Measurements from ENCODE around the gene DLG2.
"Not testable (repeated sequence)": the region's sequence is repeated elsewhere in the genome, so short reads cannot be mapped to it uniquely, and the experiment has no call there.

DLG2 gene

DNA sequence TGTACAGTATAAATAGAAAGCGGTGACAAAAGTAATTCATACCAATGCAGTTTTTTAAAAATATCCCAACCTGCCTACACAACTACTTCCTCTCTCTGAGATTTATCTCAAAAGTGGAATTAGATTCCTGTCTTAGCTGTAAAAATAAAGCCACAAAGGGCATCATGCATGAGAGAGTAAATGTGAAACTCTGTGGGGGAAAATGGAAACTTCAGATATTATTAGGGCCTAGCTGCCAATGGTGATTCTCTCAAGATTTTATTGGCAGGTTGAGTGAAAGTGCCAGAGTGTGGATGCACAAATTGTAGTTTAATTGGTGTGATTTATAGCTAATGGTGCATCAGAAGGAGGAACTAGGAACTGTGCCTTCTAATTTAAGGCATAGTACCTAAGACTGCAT lies 1984.0 kb downstream of the DLG2 start:
- no peak for DNase-seq

DNA sequence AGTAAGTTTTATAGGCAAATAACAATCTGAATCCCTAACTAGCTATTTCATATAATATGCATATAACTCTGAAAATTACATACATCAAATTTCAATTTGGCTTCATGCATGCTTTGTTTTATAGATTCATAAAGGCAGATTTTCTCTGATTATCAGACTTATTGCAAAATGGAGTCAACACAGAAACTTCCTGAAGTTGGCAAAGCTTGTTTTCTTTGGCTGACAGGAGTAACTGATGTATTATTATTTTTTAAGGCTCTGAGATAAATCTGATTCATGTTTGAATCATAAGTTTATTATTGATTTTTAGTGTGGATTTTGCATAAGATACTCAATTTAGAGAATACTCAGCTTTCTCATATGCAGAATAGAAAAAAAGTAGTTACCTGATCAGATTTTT lies 1984.6 kb downstream of the DLG2 start:
- no peak for DNase-seq

DNA sequence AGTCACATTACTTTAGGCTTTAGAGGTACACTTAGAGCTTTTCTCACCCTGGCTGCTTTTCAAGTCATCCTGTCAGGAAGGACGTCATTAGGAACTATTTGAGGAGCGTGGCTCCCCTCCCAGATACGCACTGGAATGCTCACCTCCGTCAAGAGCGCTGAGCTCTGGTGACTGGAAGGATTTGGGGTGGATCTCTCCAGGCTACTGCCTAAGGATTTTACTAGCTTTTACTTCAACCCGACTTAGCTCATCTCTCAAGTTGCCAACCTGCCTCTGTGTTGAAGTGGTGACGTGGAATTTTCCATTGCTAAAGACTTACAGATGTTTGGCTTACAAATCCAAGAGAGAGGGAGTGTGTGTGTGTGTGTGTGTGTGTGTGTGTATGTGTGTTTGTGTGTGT lies 1985.6 kb downstream of the DLG2 start:
- DNase-seq: no peak

DNA sequence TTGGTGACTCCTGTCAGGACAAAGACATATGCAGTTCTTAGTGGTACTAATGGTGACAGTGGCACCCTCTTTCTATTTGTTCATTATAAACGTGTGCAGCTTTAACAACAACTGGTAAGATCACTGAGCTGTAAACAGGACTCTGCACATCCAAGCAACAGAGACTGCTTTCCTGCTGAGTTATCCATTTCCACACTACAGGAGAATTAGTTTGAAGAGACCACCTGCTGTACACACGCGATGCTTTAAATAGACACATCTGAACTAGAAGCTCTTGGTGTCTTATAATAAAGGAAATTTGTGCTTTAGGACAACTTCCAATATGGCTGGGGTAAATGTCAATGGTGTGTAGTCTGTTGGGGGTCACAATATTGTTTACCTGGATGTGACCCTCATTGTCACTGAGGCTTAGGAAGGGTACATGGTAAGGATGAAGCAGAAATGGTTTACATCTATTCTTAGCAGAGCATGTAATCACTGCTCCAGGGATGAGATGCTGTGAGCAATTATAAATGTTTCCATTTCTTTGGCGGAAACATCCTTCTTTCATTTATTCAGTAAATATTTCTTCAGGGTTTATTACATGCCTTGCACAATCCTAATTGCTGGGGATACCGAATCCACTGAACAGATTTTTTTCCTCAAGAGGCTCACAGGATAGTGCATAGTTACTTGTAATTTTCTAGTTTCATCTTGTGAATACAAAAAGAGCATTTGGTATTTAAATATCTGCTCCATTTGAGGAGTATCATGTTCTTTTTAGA lies 1987.0 kb downstream of the DLG2 start:
- no peak for DNase-seq

DNA sequence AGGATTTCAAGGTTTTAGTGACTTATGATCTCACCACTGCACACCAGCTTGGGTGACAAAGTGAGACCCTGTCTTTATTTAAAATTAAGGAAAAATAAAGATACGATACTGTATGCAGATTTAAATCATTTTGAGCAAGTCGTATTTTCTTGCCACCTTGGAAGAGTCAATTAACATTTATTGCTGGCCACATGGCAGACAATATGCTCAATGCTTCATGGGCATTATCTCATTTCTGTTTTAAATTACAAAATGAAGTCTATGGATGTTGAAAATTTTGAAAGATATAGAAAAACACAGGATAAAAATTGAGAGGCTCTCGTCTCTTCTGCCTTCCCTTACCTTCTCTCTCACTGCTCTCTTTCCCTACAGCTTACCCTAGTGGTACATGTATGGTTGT lies 1992.0 kb downstream of the DLG2 start:
- DNase-seq: no peak

DNA sequence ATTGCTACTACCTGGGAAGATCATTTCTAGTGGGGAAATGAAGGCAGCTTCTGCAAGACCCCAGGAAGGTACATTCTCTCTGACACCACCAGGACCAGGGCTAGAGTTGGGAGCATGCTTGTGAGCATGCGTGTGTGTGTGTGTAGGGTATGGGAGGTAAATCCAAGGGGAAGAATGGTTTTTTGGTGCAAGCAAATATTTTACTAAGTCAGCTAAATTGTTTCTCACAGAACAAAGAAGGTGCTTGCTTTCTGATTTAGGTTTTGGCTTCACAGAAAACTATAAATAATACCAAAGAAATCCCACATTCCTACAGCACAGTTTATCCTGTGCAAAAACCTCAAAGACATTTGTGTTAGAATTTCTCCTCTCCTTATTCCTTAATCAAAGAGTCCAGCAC lies 1996.9 kb downstream of the DLG2 start:
- no peak for DNase-seq

DNA sequence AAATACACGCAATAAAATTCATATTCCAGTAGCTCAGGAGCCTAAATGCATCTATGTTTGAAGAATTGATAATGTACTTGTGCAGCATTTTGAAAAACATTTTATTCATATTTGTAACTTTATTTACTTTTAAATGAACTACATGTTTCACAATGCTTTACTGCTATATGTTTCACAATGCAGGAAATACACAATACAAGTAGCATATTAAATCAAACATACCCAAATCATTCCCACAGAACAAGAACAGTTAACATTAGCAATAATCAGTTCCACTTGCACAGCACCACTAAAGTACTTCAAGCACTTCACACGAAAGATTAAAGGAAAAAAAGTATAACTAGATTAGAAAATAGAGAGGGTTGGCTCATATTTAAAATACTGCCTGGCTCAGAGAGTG lies 1997.4 kb downstream of the DLG2 start:
- DNase-seq: no peak

DNA sequence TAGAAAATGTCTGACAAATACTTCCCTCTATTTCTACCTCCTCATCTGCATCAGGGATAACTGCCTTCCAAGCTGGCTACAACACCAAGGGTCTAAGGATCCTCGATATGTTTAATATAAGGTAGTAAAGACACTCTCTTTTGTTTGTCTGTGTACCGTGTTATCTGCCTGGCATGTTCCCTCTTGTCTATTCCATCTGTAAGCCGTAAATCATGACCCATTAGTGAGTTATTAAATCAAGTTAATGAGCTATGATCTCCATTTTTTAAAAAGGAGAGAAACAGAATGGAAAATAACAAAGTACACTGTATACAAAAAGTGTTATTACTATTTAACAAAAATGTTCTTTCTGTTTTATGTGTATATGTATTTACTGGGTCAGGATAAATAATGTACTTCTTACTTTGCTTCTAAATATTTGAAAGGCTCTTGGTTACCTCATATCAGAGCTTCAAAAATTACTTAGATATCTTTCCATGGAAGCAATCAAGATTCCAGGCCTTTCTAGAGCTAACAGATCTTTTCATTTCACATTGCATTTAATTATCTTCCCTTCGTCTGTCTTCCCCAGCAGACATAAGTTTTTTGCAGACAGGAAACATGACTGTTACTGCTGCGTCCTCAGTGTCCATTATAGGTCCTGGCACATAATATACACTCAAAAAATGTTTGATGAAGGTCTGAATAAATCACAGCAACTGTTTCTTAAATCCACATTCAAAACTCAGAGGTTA lies 1998.4 kb downstream of the DLG2 start:
- no peak for DNase-seq

DNA sequence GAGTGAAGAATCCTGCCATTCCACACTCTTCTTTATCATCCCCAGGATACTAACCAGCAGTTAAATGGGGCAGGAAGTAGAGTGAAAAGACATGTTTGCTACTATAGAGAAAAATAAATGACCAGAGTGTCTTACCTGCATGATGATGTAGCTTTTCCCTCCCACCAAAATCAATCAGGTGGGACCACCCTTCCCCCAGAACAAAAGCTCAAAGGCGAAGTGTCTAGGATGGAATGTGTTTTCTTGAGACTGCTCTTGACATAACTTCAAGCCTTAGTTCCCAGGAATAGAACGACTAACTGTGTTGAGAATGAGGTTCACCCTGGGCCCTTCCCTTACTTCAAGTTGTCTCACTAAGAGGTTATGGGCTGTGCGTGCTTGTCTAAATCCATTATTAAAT lies 2001.8 kb downstream of the DLG2 start:
- no peak for DNase-seq

DNA sequence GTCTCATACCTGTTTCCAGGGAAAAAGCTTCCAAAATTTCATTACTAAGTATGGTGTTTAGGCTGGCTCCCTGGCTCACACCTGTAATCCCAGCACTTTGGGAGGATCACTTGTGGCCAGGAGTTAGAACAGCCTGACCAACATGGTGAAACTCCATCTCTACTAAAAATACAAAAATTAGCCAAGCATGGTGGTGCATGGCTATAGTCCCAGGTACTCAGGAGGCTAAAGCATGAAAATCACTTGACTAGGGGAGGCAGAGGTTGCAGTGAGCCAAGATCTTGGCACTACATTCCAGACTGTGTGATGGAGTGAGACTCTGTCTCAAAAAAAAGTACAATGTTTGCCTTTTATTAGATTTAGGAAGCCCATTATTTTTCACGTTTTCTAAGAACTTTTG lies 2009.5 kb downstream of the DLG2 start:
- DNase-seq: no peak

DNA sequence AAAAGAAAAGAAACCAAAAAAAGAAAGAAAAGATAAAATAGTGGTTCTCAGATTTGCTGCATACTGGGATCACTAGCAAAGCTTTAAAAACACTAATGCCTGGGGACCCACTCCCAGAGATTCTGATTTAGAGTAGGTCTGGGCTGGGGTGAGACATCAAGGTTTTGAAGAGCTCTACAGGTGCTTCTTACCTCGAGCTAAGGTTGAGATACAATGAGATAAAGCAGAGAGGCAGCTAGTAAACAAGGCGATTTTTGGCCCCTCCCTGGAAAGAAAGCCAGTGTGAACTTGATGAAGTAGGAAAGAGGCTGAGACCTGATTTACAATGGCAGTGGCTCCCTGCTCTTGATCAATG lies 2013.4 kb downstream of the DLG2 start:
- no peak for DNase-seq

DNA sequence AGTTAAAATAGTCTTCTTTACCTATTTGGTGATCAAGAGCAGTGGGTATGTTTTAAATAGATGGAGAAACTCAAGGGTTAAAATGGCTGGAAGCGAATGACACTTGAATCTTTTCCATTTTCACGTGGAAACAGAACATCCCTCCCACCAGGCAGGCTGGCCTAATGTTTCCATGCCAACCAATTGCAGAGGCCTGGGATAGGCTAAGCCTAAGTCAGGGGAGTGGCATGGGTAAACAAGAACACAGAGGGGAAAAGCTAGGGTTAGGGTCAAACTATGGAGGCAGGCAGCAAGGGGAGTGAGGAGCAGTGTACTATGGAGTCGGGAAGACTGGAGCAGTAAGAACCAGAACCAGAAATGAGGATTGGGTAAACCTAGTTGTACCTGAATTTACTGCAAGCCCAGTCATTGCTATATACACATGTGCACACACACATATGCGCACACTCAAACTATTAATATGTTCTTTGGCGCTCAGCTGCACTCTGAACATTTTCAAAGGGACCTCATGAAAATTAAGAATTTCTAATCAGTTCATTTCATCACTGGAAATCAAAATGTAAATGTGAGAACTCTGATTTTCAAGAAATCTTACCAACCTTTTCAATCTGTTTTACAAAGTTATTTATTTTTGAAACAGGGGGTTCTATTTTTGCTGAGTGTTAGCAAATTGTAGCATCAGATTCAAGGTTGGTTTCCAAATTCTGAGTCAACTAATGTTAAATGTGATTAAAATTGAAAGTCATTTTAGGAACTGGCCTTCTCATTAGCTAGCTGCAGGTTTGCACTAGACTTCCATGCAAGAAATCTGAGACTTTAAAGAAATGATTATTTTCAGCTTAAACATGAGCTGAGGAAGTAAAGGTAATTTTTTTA lies 2014.0 kb downstream of the DLG2 start:
- no peak for DNase-seq

DNA sequence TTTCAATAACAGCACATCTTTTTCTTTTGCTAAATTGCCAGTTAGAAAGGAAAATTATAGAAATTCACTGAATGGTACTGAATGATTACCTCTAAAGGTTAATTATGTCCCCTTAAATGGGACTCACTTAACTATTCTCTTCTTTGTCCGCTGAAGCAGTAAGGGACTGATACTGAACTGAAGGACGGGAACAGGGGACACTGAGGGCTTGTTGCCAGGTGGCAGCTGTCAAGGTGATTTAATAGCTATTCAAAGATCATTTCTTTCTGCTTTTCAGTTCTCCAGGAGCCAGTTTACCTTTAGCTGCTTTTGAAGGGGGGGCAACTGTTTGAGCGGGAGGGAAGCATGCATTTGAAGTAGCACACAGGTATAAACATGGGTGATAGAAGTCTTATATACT lies 2015.5 kb downstream of the DLG2 start:
- DNase-seq: no peak

DNA sequence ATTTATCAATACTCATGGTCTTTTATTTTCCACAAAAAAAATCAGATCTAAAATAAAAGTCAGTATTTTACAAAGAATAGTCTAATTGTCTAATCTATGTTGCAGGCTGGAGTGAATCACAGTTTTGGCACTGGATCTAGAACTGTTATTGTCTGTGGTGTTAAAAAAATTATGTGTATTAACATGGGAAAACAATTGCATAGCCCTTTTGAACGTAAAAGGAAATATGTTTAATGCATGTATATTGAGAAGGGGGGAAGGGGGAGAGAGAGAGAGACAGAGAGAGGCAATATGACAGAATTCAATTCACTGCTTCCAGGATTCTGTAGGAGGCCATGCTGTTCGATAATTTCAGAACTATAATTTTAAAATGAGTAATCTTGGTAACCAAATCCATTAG lies 2016.1 kb downstream of the DLG2 start:
- no peak for DNase-seq

DNA sequence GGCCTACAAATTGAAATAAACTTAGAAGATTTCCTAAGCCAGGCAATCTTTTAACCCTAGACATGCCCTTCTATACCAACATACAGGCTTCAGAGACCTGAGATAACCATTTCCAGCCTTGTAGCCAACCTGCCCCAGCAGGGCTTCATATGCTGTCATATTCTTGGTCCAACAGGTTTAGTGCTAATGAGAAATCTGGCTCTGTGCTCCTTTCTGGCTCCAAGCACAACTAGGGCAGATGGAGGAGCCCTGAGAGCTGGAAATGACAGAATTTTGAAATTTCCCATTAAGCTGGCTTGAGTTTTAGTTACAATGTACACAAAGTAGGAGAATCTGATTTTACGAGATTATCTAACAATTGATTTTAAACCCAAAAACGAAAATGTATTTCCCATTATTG lies 2018.0 kb downstream of the DLG2 start:
- no peak for DNase-seq

DNA sequence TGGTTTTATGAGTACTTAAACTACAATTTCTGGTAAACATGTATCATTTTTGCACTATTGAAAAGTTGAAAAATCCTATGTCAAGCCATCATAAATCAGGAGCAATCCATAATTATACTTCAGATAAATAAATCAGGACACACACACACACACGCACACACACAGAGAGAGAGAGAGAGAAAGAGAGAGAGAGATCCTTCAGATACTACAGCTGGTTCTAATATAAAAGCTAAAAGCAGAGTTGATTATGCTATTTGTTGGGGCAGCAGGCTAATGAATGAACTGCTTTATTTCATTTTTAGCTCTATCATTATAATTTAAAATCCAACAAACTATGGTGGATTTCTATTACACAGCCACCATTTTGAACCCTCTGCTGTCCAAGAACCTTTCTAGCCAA lies 2018.6 kb downstream of the DLG2 start:
- no peak for DNase-seq

DNA sequence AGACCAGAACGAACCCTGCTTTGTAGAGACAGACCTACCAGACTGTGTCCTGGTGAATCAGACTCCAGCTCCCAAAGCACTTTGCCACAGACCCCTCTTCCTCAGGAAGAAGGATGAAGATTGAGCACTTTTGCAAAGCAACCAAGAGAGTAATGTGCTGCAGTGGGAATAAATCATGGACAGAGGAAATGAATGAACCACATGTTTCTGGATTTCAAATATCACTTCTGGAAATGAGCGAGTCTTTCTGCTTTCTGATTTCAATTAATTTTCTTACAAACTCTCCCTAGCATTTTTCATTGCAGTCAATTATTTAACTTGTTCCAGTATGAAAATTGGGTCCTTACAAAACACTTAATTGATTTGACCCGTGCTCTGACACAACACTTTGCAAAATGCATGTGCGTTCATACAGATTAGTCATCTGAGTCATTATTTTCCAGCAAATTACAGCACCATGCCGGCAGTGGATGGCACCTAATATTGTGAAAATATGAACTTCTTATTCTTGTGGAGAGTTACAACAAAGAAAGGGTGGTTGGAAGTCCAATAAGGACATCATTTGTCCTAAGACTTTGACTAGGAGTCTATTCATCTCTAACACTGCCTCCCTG lies 2025.1 kb downstream of the DLG2 start:
- DNase-seq: no peak

DNA sequence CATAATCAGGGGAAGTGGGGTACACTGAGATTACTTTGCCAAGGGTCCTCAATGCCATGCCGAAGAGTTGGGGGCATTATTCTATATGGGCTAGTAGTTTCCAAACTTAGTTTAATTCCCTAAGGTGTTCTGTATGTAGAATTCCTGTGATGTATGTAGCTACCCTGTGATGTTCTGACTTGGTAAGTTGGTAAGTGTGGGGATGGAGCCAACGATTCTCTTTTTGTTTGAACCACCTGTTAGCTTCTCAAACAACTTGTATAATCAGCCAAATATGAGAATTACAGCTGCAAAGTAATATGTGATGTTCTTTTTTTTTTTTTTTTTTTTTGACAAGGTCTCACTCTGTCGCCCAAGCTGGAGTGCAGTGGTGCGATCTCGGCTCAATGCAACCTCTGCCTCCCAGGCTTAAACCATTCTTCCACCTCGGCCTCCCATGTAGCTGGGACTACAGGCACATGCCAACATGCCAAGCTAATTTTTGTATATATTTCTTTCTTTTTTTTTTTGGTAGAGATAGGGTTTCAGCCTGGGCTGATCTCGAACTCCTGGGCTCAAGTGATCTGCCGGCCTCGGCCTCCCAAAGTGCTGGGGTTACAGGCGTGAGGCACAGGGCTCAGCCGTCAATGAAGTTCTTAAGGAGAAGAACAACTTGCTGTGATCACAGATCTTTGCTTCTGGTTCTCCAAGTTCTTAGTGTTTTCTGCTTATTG lies 2025.8 kb downstream of the DLG2 start:
- no peak for DNase-seq

DNA sequence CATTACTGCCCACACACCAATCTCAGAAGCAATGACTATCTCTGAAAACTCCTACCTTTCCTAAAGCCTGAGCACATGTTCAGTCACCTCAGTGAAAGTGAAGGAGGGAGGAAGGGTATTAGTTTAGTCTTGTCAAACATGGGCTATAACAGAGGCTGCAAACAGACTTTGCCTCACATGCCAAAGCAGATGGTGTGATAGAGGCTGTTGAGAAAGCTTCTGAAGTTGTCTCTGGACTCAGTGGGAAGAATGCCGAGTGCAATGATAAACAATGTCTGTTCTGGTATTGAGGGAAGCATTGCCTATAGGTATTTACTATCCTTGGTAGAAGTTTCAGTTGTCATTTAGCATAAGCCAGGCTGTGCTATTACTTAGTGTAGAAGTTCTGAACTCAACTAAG lies 2026.5 kb downstream of the DLG2 start:
- DNase-seq: no peak

DNA sequence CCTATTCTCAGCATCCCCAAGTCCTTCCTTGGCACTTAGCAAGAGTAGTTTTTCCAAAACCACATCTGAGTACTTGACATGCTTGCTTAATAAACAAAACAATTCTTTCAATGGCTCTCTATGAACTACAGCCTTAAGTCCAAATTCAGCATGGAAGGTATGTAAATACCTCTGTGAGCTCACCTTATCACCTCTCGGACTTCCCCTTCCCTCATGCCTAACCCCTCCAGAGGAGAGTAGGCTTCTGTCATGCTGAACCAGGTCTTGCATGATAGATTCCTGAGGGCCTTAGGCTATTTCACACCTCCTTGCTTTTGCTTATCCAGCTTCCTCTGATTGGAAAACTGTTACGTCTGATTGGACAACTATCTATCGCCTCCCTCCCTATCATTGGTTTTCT lies 2028.1 kb downstream of the DLG2 start:
- DNase-seq: no peak

DNA sequence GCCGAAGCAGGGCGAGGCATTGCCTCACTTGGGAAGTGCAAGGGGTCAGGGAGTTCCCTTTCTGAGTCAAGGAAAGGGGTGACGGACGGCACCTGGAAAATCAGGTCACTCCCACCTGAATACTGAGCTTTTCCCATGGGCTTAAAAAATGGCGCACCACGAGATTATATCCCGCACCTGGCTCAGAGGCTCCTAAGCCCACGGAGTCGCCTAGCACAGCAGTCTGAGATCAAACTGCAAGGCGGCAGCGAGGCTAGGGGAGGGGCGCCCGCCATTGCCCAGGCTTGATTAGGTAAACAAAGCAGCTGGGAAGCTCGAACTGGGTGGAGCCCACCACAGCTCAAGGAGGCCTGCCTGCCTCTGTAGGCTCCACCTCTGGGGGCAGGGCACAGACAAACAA lies 2039.3 kb downstream of the DLG2 start:
- DNase-seq: not testable (repeated sequence)

DNA sequence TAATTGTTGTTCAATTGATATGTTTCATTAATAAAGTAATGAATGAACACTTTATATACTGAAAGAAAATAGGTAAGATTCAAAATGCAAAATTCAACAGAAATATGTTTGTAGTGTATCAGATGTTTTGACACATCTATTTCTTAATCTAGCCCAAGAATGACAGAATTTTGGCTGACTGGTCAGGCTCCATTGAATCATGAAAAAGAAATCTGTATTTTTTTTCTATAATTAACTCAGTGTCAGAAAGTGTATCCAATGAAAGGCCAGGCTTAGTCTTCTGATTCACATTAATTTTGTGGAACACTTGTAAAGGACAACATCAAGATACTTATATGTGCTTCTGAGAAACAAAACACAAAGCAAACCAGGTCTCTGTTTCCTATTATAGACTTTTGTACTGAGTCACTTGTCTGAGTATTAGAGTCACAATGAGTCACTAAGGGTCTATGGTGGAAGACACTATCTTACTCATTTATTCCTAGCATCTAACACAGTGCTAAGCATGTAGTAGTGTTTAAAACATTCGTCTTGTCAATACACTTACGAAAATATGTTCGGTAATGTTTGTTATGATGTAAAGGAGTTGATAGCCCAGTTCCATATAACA lies 2043.3 kb downstream of the DLG2 start:
- DNase-seq: no peak

Data from hematopoietic multipotent progenitor cell treated with erythropoietin and hydrocortisone succinate and interleukin-3 and kit ligand, for 6 days (in vitro differentiated cells).